ENCODE data around the gene DAW1.

- TF ChIP-seq USF2 (IDR thresholded peaks at IDR 0.05; ENCODE audit: borderline replicate concordance, low read depth, low read length): no peak
- no peak for TF ChIP-seq MXI1 (IDR thresholded peaks at IDR 0.05; ENCODE audit: low read depth, low read length)
- peak; percentile 68 for TF ChIP-seq CTCF (IDR thresholded peaks at IDR 0.05)
- no peak for TF ChIP-seq POLR2AphosphoS5 (IDR thresholded peaks at IDR 0.05; ENCODE audit: low read depth, low read length)
- TF ChIP-seq EP300 (IDR thresholded peaks at IDR 0.05; ENCODE audit: borderline replicate concordance in 1 of 2, low read depth in 1 of 2, low read length in 1 of 2): no peak
- TF ChIP-seq PBX3 (IDR thresholded peaks at IDR 0.05): no peak
- TF ChIP-seq TCF12 (IDR thresholded peaks at IDR 0.05): no peak
- no peak for TF ChIP-seq JUND (IDR thresholded peaks at IDR 0.05)
- no peak for TF ChIP-seq GATA2 (CRISPR knock-in tag; IDR thresholded peaks at IDR 0.05)
- TF ChIP-seq TAF1 (IDR thresholded peaks at IDR 0.05; ENCODE audit: borderline replicate concordance, low read depth, low read length): no peak
These were observed 19.2 kb downstream of the DAW1 start for GRCh38 chr2:227890495-227891079.

All from SK-N-SH (cell line).